ENCODE data around the gene IRF2BPL. TPM values are rescaled to one million over a fixed set of nuclear protein-coding genes. Genes with fewer than 3 reads are reported as not detected.
A peak's percentile ranks its signal among the peaks of the same experiment; 100 is the strongest.

IRF2BPL gene
- total and polyA plus RNA-seq, 4 experiments from 2014 or later: 1.2 to 37.7 (median 20.2) TPM

DNA sequence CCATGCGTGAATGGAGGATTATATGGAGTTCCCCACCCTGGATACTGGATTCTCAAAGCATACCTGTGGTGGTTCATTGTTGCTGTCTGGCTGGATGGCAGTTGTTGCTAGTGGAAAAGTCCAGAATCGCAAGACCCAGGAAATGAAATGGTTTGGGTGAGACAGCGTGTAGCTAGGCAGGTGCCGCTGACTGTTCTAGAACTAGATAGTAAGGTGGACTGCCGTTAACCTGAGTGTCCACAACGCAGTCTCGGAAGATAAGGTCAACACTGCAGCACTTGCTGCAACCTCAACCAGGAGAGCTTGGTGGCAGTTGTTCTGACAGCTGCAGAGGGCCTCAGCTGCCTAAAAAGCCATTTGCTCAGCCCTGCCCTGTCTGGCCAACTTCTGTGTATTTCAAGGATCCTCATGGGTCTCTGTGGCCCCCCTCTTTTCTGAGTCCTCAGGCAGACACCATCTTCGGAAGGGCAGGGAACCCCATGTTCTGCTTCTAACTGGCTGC, 15.5 kb upstream of the IRF2BPL start:
- H3K9me3 Mint-ChIP-seq: no peaks in the 10 kb centered on the region
- H3K4me1 Mint-ChIP-seq: peaks cover 33 to 80% (median 66%) of the 10 kb centered on the region in 4 donors
- Histone ChIP-seq H3K27ac (ENCODE audit: low read depth, low read length) (peak overlapping the region; percentile 50), H3K9me3 (ENCODE audit: control insufficient read depth in 1 of 2, low read length in 2 of 2) (no peaks in the 10 kb centered on the region), H3K4me1 (ENCODE audit: insufficient read depth, low read length) (peaks cover 75% of the 10 kb centered on the region), H3K4me3 (ENCODE audit: low read length in 2 of 2) (no peak overlapping the region), H3K27me3 (ENCODE audit: insufficient read depth, low read length) (no peaks in the 10 kb centered on the region), H3K36me3 (ENCODE audit: insufficient read depth, low read length) (no peaks in the 10 kb centered on the region)
- peak overlapping the region; percentile 70 to 100 (median 94) for H3K27ac Mint-ChIP-seq
- H3K4me3 Mint-ChIP-seq: peak overlapping the region in 6 of 8 donors; percentile 52 to 67 (median 64)
- intact Hi-C loops (cut with micrococcal nuclease): loop anchor here (1.0 to 5.0 kb wide), 2 partner anchors 11 to 278 kb away; partner anchors contain the start of genes GSTZ1 and POMT2
- H3K36me3 Mint-ChIP-seq: no peaks in the 10 kb centered on the region
- no peaks in the 10 kb centered on the region for H3K27me3 Mint-ChIP-seq
- ChIA-PET POLR2A (ENCODE audit: partially characterized antibody) (interaction anchor here (5.0 to 15.8 kb wide), 2 partner anchors 15 to 82 kb away, joined by 64 to 456 read pairs; partner anchors contain the start of gene IRF2BPL), CTCF (ENCODE audit: partially characterized antibody) (interaction anchor here (1.2 to 17.7 kb wide), 10 partner anchors 10 to 168 kb away, joined by 3 to 360 read pairs (median 12); partner anchors contain the start of gene IRF2BPL)
- no peak for DNase-seq

- peak in 1 of 5 donors; percentile 85 for DNase-seq
- Histone ChIP-seq H3K27me3 (ENCODE audit: insufficient read depth, low read length) (no peaks in the 10 kb centered on the region), H3K9me3 (ENCODE audit: control insufficient read depth in 1 of 2, low read length in 2 of 2) (no peaks in the 10 kb centered on the region), H3K27ac (ENCODE audit: low read depth, low read length) (peak overlapping the region; percentile 50), H3K4me3 (ENCODE audit: low read length in 2 of 2) (no peak overlapping the region), H3K4me1 (ENCODE audit: insufficient read depth, low read length) (peaks cover 82% of the 10 kb centered on the region), H3K36me3 (ENCODE audit: insufficient read depth, low read length) (no peaks in the 10 kb centered on the region)
- Mint-ChIP-seq H3K4me1 (peaks cover 38 to 87% (median 73%) of the 10 kb centered on the region in 4 donors), H3K9me3 (peaks cover 0 to 4% (median 0%) of the 10 kb centered on the region in 8 donors), H3K4me3 (peak overlapping the region; percentile 59 to 82 (median 66)), H3K27me3 (no peaks in the 10 kb centered on the region), H3K27ac (peak overlapping the region; percentile 93 to 100 (median 96)), H3K36me3 (no peaks in the 10 kb centered on the region)
- intact Hi-C loops (cut with micrococcal nuclease): loop anchor here (1.0 to 5.0 kb wide), 2 partner anchors 10 to 279 kb away; partner anchors contain the start of genes GSTZ1 and POMT2
- ChIA-PET CTCF (ENCODE audit: partially characterized antibody) (interaction anchor here (1.0 to 17.7 kb wide), 10 partner anchors 8 to 128 kb away, joined by 3 to 360 read pairs (median 6); partner anchors contain the start of gene IRF2BPL), POLR2A (ENCODE audit: partially characterized antibody) (interaction anchor here (1.4 to 15.8 kb wide), 3 partner anchors 15 to 86 kb away, joined by 5 to 456 read pairs (median 64); partner anchors contain the start of gene IRF2BPL)
Observed at GRCh38 chr14:77043177-77043983, 14.9 kb upstream of the IRF2BPL start.

DNA sequence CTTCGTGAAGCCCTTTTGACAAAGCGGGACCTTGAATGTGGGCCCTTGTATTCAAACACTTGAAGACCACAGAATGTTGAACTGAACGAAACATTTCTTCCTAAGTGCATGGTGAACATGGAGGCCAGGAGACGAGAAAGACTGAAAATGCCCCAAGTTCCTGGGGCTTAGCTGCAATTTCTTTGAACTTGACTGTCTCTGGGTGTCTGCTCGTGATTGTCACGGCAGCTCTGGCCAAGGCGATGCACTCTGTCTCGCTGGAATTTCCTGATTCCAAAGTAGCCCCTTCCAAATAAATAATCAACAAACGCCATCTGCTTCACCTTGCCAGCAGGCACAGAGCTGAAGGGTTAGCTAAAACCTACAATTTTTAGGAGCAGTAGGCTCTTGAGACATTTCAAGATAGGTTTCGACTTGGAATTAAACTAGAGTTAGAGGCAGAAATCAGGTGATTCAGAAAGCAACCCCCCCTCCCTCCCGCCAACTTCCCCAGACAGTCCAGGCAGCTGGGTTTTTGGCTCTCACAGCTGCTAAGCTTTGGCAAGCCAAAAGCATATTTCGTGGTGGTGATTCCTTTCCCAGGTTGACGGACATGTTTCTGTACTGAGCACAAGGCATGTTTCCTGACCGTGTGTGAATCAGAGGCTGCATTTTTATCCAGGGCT, 13.5 kb upstream of the IRF2BPL start:
- peak overlapping the region in 6 of 8 donors; percentile 18 to 90 (median 72) for H3K4me3 Mint-ChIP-seq
- H3K27ac ChIP-seq (ENCODE audit: low read depth, low read length): peak overlapping the region; percentile 95
- no peaks in the 10 kb centered on the region for H3K36me3 ChIP-seq (ENCODE audit: insufficient read depth, low read length)
- H3K27me3 Mint-ChIP-seq: no peaks in the 10 kb centered on the region
- ChIA-PET CTCF (ENCODE audit: partially characterized antibody) (interaction anchor here (0.7 to 17.7 kb wide), 11 partner anchors 9 to 127 kb away, joined by 3 to 360 read pairs (median 5); partner anchors contain the start of gene IRF2BPL), POLR2A (ENCODE audit: partially characterized antibody) (interaction anchor here (0.6 to 15.8 kb wide), 8 partner anchors 13 to 122 kb away, joined by 3 to 456 read pairs (median 12); partner anchors contain the start of gene IRF2BPL)
- no peak overlapping the region for H3K4me3 ChIP-seq (ENCODE audit: low read length in 2 of 2)
- H3K4me1 Mint-ChIP-seq: peaks cover 51 to 97% (median 83%) of the 10 kb centered on the region in 4 donors
- no peak for DNase-seq
- no peaks in the 10 kb centered on the region for H3K27me3 ChIP-seq (ENCODE audit: insufficient read depth, low read length)
- peak overlapping the region; percentile 97 to 100 (median 99) for H3K27ac Mint-ChIP-seq
- intact Hi-C loops (cut with micrococcal nuclease): loop anchor here (5.0 kb wide), 1 partner anchor 280 kb away; the partner anchor contains the start of genes GSTZ1 and POMT2
- H3K36me3 Mint-ChIP-seq: no peaks in the 10 kb centered on the region
- H3K9me3 ChIP-seq (ENCODE audit: control insufficient read depth in 1 of 2, low read length in 2 of 2): no peaks in the 10 kb centered on the region
- peaks cover 0 to 6% (median 0%) of the 10 kb centered on the region in 8 donors for H3K9me3 Mint-ChIP-seq
- H3K4me1 ChIP-seq (ENCODE audit: insufficient read depth, low read length): peaks cover 95% of the 10 kb centered on the region

- H3K36me3 Mint-ChIP-seq: no peaks in the 10 kb centered on the region
- POLR2A ChIA-PET (ENCODE audit: partially characterized antibody): interaction anchor here (0.6 to 15.8 kb wide), 17 partner anchors 12 to 336 kb away, joined by 3 to 456 read pairs (median 6); partner anchors contain the start of genes CIPC, GSTZ1, IRF2BPL and POMT2
Observed at GRCh38 chr14:77040741-77041653, 12.5 kb upstream of the IRF2BPL start.

DNA sequence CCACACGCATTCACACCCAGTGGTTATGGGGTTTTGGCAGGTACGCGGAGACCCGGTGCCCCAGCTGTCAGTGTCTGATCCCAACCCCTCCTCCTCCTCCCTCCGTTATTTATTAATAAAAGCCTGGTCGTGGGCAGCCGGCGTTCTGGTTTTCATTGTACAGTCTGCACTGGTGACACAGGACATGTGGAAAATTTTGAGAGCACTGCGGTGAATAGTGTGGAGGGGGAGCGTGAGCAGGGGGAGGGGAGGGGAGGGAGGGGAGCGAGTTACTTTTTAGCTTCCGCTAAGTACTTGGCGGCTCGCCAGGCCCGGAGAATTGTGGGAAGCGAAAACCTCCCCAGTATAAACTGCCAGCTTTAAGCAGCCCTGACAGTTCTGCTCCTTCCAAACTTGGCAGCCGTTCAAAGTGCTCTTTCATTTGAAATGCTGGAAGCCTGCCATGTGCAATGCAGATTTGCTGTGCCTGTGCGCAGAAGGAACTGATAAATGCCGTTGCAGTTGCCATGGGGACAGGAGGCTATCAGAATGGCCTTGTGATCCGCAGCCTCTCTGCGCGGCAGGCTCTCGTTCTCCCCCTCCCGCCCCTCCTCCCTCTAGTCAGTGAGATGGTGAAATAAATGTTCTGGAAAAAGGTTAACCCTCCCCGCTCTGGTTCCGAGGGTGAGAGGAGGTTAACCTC, 11.7 kb upstream of the IRF2BPL start:
- Histone ChIP-seq H3K4me3 (ENCODE audit: low read length in 2 of 2) (peak overlapping the region; percentile 8 to 53), H3K9me3 (ENCODE audit: control insufficient read depth in 1 of 2, low read length in 2 of 2) (no peaks in the 10 kb centered on the region), H3K36me3 (ENCODE audit: insufficient read depth, low read length) (no peaks in the 10 kb centered on the region), H3K4me1 (ENCODE audit: insufficient read depth, low read length) (peaks cover 94% of the 10 kb centered on the region), H3K27ac (ENCODE audit: low read depth, low read length) (peak overlapping the region; percentile 95), H3K27me3 (ENCODE audit: insufficient read depth, low read length) (no peaks in the 10 kb centered on the region)
- CTCF ChIA-PET (ENCODE audit: partially characterized antibody): interaction anchor here (0.7 to 17.7 kb wide), 17 partner anchors 8 to 164 kb away, joined by 3 to 360 read pairs (median 3); partner anchors contain the start of gene IRF2BPL
- H3K36me3 Mint-ChIP-seq: no peaks in the 10 kb centered on the region
- H3K27me3 Mint-ChIP-seq: no peaks in the 10 kb centered on the region
- POLR2A ChIA-PET (ENCODE audit: partially characterized antibody): interaction anchor here (0.7 to 15.8 kb wide), 21 partner anchors 11 to 337 kb away, joined by 3 to 456 read pairs (median 5); partner anchors contain the start of genes CIPC, GSTZ1, IRF2BPL and POMT2
- H3K4me1 Mint-ChIP-seq: peaks cover 50 to 97% (median 84%) of the 10 kb centered on the region in 4 donors
- intact Hi-C loops (cut with micrococcal nuclease): loop anchor here (1.0 to 5.0 kb wide), 8 partner anchors 8 to 282 kb away; partner anchors contain the start of genes CIPC, GSTZ1, IRF2BPL and POMT2
- peaks cover 0 to 6% (median 0%) of the 10 kb centered on the region in 8 donors for H3K9me3 Mint-ChIP-seq
- peak overlapping the region; percentile 84 to 93 (median 86) for H3K4me3 Mint-ChIP-seq
- DNase-seq: peak; percentile 96 to 99 (median 99)
- peak overlapping the region; percentile 97 to 100 (median 99) for H3K27ac Mint-ChIP-seq

More at GRCh38 chr14:77040741-77041653, 12.5 kb upstream of the IRF2BPL start:
- CTCF ChIA-PET (ENCODE audit: partially characterized antibody): interaction anchor here (0.7 to 17.7 kb wide), 16 partner anchors 9 to 165 kb away, joined by 3 to 360 read pairs (median 4); partner anchors contain the start of gene IRF2BPL
- Histone ChIP-seq H3K4me1 (ENCODE audit: insufficient read depth, low read length) (peaks cover 96% of the 10 kb centered on the region), H3K27me3 (ENCODE audit: insufficient read depth, low read length) (no peaks in the 10 kb centered on the region), H3K4me3 (ENCODE audit: low read length in 2 of 2) (peak overlapping the region; percentile 8 to 53), H3K27ac (ENCODE audit: low read depth, low read length) (peak overlapping the region; percentile 95), H3K9me3 (ENCODE audit: control insufficient read depth in 1 of 2, low read length in 2 of 2) (no peaks in the 10 kb centered on the region), H3K36me3 (ENCODE audit: insufficient read depth, low read length) (no peaks in the 10 kb centered on the region)
- H3K27me3 Mint-ChIP-seq: no peaks in the 10 kb centered on the region
- H3K9me3 Mint-ChIP-seq: peaks cover 0 to 6% (median 0%) of the 10 kb centered on the region in 8 donors
- DNase-seq: peak in 3 of 5 donors; percentile 38 to 81 (median 48)
- H3K27ac Mint-ChIP-seq: peak overlapping the region; percentile 97 to 100 (median 99)
- peaks cover 50 to 97% (median 81%) of the 10 kb centered on the region in 4 donors for H3K4me1 Mint-ChIP-seq
- intact Hi-C loops (cut with micrococcal nuclease): loop anchor here (1.0 to 5.0 kb wide), 8 partner anchors 9 to 281 kb away; partner anchors contain the start of genes CIPC, GSTZ1, IRF2BPL and POMT2
- H3K4me3 Mint-ChIP-seq: peak overlapping the region; percentile 84 to 93 (median 86)

All from CD4-positive, alpha-beta memory T cell (primary cell).